DLD1 (cell line): ENCODE measurements around the gene HDAC9.

Experiments
- in situ Hi-C: cut with HindIII; loops from 2 replicates; pipeline ENCODE4 v1.10.0; 2017; ENCODE audit warnings: low sequenced_read_pairs

The HDAC9 gene

DNA sequence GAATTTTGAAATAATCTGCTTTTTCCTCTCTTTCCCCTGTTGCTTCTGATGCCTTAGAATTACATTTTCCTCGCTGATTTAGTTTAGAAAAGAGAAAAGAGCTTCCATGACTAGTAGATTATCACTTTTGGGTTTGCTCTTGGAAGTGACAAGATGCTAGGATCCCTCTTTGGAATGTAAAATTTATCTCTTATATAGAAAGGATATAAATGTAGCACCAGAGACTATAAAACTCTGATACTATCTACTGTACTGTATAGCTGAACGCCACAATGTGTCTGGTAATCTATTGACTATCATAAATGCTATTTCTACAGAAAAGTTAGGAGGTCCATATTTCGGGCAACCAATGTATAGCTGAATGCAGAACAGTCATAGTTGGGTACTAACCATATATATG, 1.1 kb upstream of the HDAC9 start:
- in situ Hi-C loops = no loop called here

DNA sequence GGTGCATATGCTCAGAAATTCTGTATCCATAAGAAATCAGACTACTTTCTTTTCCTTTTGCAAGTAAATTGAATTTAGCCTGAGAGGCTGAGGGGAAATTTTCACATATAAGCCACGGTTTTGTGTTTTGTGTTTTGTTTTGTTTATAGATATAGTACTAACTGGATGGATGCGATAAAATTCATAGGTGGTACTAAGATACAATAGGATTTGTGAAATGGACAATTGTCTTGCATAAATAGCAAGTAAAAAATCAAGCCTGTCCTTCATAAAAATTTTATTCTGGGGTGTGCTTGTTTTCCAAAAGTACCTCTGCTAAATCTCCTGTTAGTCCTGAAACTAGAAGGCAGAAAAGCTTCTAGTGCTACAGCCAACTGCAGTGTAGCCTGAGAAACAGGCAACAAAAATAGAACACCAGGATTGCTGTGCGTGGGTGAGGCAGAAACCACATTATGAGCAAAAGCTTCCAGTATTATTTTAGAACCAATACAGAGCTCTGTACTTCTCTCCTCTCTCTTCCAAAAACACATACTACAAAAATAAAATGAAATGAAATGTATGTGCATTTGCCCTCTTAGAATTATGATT, 634 bp upstream of the HDAC9 start:
- in situ Hi-C loops = no loop called here

DNA sequence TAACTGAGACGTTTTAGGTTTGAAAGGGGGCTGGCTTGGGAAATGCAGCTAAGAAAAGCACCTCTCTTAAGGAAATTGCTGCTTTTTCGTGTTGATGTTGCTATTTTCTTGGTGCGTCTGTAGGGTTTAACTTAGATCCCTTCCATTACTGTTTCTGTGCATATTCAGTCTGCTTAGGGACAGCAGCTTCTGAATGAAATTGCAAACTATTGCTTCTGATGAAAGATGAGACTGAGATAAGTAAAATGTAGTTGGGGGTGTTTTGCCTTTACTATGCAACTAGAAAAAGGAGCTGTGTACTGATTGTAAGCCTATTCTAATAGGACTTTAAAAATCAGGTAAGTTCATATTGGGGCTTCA, 772 bp downstream of the HDAC9 start:
- in situ Hi-C loops = no loop called here

DNA sequence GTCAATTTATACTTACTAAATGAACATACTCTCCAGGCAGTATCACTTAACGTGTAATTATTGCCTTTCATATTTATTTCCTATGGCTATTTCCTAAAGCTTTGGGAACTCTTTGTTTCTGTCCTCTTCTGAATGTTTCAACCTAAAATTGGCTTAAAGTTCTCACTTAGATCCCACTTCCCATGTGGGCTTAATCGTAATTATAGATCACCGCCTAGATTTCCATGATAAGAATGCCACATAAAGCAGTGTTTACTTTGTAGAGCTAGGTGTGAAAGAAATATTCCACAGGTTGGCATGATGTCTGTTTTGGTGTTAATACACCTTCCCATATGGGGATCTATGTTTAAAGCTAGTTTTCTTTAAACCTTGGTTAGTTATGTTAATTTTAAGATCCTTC, 1.5 kb downstream of the HDAC9 start:
- in situ Hi-C loops = no loop called here

DNA sequence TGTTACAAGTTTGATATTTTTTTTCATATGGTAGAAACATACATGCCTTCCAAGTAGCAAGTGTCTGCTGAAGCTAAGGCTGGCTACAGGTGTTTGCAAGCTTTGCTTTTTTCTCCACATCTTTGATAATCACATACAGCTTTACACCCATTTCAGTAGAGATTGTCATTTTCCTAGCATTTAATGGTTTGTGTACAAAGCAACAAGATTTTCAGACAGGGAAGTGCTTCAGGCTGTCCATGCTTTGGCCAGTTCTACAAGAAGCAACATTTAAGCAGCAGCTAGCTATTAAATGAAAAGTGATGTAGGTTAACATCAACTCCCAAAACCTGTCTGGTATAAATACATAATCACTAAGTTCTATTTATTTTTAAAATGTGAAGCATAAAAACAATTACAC, 2.3 kb downstream of the HDAC9 start:
- in situ Hi-C loops = no loop called here

DNA sequence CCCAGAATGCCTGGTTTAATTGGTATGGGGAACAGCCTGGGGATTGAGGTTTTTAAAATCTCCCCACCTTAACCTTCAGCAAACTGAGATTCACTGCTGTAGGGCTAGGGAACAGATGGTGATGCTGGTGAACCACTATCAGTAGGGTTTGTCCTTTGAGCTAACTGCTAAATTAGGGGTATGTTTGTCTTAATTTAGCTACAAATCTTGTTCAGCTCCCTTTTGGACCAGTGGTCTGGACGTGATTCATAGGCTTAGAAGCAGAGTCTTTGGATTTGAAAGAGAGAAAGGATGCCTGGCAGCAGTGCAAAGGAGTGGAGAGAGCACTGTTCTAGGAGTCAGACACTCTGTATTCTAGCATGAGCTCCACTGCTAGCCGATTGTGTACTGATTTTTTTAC, 2.8 kb downstream of the HDAC9 start:
- in situ Hi-C loops = no loop called here

DNA sequence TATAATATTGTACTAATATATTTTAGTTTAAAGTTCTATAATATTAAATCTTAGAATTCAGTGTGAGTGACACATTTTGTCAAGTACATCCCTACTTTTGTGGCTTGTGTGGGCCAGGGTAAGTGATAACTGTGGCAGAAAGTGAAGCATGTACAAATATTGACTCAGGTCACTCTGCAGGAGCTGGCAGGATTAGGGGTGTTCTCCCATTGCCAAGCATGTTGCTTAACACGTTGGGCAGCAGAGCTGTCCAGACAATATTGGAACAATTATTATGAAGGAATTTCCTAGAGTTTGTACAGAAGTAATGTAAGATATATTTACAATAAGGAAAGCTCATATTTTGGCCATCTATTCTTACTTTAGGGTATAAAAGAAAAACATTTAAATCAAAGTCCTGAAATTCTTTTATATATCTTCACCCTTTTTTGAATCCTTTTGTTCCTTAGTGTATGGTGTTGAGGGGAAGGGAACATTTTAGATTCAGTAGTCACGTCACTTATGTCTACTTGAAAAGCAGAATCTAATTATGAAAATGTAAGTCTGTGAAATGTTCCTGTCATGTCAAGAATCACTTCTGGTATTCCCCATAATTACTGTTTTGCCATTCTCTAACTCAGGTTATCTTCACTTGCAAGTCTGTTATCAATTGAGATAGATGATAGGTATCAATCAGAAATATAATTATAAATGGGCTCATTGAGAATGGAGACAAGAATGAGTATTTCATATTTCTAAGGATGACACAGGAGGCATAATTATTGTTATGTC, 4.0 kb downstream of the HDAC9 start:
- in situ Hi-C loops = no loop called here

DNA sequence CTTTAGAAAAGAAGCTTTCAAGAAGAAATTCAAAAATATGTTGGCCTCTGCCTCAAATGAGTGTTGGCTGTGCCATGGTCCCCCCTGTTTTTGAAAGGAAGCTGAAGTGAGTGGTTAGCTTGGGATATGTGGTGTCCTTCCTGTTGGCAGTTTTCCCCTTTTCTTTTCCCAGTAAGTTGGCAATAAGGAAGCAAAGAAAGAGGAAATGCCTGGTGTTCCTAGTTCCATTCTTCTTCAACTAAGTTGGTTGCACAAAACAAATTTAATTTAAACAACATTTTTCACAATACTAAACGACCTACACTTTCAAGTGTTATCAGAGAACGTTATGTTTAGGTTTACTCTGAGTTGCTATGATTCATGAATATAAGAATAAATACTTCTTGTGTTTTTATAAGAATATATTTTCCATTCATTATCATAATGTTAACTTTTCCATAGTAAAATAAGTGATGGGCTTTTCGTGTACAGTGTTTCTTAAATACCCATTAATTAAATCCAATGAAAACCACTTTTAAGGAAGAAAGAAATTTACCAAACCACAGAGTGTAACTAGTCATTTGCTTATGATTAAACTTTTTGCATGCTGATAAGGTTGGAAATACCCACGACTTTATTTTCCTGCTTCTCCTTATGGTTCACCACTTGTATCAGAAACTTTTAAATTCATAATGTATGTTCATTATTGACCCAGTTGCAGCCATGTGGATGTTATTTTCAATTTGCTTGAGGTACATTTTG, 7.7 kb downstream of the HDAC9 start:
- in situ Hi-C loops = no loop called here

DNA sequence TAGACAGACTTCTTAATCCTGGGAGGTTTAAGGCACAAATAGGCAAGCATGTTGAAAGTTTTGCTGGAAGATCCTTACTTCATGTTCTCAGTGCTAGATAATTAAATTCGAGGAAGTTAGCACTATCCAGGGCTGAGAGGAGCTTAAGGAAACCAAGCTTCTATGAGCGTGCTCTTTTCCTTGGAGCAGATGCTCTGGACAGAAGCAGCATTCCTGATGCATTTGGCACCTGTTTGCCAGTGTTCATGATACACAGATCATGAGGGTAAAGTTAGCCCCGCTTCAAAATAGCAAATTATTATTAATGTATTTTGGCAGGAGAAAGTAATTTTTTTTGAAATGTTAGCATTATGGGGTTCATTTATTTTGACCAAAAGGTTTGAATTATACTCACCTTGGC, 9.4 kb downstream of the HDAC9 start:
- in situ Hi-C loops = no loop called here

DNA sequence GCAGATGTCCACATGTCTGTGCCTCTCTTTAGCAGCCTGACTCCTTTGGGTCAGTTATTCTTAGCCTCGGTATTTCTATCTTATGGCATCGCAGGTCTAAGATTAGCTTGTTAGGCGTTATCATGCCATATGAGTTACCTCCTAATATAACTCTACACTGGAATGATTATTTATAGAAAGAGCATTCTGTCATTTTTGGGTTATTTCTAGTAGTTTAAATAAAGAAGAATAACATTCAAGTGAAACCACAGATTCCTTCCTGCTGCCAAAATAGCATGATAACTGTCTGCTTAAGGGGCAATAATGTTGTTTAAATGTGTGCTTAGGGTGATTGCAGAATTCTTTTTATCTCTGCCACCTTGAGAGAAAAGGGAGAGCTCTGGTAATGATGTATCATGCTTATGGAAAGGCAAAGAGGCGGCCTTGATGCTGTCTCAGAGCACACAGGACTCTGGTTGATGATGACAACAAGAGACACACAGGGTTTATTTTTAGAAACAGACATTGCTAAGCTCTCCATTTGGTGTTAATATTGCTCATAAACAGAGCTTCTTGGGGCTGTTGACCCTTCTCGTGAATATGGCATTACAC, 10.4 kb downstream of the HDAC9 start:
- in situ Hi-C loops = no loop called here

DNA sequence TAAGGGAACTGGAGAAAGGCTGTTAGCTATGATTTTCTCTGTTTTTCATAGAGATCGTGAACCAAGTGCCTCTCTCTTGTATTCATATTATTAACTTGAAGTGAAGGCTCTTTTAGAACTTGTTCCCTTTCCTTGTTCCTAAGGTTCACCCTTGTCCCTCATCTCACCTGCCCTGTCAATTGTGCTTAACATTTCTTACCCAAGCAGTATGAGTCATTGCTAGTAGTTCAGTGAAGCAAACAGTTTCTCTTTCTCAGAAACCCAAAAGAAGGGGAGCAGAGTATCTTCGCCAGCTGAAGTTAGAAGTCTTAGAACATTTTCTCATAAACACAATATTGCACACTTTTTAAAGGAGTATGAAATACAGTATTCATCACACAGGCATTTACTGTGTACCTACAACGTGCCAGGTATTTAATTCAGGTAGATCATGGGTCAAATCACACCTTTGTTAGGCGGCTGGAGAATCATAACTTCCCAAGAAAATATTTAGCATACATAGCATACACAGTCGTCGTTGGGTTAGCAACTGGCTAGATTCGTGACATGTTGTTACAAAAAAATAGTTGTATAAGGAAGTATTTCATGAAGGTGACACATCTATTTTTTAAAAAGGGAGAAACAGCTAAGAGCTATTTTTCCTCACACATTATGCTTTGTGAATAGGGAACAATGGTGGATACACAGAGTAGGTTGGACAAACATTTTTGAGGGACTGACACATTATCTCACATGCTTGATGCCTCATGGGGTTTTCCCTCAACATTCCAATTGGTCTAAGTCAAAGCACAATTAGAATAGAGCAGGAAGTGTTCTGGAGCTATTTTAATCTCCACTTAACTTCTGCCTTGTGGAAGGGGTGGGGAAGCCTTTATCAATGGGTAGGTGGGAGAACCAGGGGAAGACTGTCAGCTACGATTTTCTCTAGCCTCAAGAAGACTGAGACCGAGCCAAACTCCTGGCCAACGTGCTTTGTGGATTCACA, 13.2 kb downstream of the HDAC9 start:
- in situ Hi-C loops = no loop called here

DNA sequence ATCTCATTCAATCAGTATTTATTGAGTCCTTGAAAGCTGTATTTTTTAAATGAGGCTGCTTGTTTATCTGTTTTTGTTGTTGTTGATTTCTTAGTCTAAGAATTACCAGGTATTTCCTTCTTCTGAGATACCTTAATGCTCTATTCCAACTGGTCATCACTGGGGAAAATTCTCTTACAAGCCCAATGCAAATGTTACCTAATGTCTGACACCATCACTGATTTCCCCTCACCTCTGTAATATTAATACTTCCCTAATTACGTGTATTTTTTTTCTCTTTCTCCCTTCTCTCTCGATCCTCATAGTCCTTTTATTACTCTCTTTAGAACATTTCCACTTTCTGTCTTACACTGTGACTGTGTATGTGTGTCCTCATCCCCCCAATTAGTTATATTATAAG, 13.9 kb downstream of the HDAC9 start:
- in situ Hi-C loops = no loop called here

DNA sequence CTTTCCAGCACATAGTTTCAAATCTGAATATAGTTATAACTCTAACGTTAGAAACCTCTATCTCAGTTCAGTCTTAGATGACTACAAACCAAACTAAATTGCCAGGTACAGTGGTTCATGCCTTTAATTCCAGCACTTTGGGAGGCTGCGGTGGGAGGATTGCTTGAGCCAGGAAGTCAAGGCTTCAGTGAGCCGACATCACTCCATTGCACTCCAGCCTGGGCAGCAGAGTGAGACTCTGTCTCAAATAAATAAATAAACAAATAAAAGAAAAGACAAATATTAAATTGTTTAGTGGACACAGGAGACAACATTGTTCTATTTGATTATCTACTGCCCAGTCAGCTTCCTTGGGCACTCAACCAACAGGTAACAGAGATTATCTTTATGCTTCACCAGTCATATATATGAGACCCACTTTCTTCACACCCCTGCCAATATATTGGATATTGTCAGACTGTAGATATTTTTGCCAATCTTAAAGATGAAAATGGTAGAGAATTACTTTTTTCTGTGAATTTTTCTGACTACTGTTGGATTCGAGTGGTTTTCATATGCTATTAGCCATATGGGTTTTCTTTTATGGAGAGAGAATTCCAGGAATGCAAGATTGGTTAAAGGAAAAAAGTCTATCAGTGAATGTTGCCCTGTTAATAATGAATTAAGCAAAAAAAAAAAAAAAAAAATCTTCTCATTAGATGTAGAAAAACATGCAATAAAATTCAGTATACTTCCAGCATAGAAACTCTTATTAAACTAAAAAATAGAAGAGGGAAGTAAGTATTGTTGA, 16.0 kb downstream of the HDAC9 start:
- in situ Hi-C loops = no loop called here

DNA sequence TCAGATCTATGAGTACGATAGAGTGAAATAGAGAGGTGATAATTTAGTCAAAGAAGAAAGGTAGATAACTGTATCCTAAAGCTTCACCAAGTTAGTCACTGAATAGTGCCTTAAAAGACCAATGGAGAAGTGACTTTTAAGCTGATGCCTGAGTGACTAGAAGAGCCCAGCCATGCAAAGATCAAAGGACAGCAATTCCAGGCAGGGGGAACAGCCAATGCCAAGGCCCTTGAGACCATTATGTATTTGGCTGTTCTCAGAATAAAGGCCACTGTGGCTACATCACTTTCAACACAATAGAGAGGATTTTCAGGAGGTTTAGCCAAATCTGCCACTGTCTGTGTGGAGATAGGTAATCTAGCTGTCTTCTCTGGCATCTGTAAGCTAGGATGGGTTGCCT, 17.8 kb downstream of the HDAC9 start:
- in situ Hi-C loops = no loop called here

DNA sequence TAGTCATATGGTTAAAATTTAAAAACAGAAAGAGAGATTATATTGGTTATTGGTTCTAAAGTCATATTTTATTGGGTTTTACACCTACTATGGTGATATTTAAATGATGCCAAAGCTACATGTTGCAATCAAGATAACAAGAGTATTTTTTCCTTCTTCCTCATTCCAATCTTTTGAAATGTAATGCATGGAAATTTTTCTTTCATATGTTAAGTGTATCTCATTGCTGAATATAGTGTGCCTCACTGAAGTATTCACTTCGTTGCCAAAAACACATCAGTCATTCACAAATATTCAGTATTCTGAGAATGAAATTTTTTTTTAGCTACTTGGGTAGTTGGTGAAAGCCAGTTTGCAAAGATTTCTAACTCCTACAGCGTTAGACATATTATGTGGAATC, 19.5 kb downstream of the HDAC9 start:
- in situ Hi-C loops = no loop called here

DNA sequence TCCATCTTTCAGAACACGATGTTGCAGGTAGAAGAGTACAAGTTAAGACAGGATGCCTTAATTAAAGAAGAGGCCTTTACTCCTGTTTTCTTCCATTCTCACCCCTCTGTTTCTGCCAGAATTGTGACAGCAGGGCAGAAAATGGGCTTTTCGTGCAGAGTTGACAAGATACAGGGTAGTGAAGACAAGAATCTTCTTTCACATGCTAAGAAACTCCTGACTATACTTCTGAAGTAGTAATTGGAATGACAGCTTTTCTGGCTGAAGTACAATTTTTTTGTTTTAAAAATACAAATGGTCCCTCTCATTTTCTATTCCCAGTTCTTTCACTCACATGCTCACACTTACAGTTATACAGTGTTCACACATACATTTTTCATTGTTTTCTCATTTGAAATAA, 22.1 kb downstream of the HDAC9 start:
- in situ Hi-C loops = no loop called here

DNA sequence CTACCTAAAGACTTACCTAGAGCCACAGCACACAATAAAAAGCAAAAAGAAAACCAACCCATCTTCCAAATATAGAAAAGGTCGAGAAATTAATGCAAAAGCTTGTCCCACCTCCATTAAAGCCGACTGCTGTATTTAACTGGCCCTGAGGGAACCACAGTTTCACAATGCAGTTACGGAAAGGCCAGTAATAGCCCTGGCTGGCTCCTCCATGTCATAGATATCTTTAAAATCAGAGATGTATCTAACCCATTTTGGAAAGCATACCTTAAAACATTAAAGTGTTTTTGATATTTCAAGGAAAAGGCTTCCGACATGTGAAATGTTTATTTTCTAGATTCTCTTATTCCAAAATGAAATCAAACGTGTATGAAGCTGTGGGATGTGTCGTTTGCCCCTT, 23.0 kb downstream of the HDAC9 start:
- in situ Hi-C loops = no loop called here

DNA sequence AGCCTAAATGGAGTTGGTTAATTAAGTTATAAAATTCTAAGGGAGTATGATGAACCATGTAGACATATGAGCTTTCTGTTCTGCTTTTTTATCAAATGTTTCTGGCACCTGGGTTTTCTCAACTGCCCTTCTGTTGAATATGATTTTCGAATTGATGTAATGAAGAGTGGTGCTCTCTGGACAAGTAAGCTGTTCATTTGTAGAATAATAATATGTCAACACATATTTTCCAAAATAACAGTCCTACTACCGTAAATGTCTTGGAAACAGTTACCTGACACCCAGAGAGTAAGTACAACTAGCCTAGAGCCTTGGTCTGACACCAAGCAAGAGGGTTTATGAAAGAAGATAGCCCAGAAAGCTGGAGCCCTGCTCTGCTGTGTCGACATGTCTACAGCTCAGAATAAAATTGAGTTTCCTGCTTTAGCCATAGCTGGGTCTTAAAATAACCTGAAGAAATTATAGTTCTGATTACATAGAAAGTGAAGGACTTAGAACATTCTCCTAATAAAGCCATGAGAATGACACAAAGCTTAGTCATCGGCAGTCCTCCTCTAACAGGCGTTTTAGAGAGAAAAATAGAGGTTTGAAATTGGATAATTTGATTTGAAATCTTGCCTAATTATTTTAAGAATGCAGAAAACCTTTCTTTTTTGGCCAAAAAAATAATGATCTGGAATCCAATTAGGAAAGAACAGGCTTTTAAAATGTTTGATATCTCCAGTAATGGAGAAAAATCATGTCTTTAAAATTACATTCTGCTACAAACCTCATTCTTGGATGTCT, 25.1 kb downstream of the HDAC9 start:
- in situ Hi-C loops = no loop called here

DNA sequence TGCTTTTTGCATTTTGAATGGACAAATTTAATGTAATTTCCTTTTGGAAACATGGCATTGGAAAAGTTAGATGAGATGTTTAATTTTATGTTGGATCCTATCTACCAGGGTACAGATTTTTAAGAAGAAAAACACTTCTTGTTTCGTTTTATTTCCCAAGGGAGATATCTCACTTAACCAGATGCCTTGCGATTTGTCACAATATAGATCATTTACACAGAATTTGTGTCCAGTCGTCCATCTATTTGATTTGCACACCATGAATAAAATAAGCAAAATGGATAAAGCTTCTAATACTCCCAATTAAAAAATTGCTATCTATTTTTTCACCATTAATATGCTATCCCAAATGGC, 25.7 kb downstream of the HDAC9 start:
- in situ Hi-C loops = no loop called here
